ENCODE measurements around the gene FAM177B.

The FAM177B gene

GRCh38 chr1:222739929-222740328 is 2.9 kb downstream of the FAM177B start:
- TF ChIP-seq CREB1 (IDR thresholded peaks at IDR 0.05; ENCODE audit: low read depth) (no peak), TAF1 (IDR thresholded peaks at IDR 0.05; ENCODE audit: low read depth) (no peak), USF1 (IDR thresholded peaks at IDR 0.05) (no peak), CEBPB (IDR thresholded peaks at IDR 0.05) (no peak), MAX (IDR thresholded peaks at IDR 0.05) (no peak), RAD21 (IDR thresholded peaks at IDR 0.05; ENCODE audit: low read depth) (no peak), EP300 (IDR thresholded peaks at IDR 0.05; ENCODE audit: borderline replicate concordance) (no peak), NFIC (IDR thresholded peaks at IDR 0.05) (no peak), REST (IDR thresholded peaks at IDR 0.05; ENCODE audit: low read depth) (no peak), ZBTB7A (IDR thresholded peaks at IDR 0.05; ENCODE audit: low read depth) (no peak), TCF12 (IDR thresholded peaks at IDR 0.05; ENCODE audit: low read depth) (no peak), EGR1 (IDR thresholded peaks at IDR 0.05) (no peak), TEAD4 (IDR thresholded peaks at IDR 0.05) (no peak), FOXM1 (IDR thresholded peaks at IDR 0.05; ENCODE audit: borderline replicate concordance, low read depth) (no peak), YY1 (IDR thresholded peaks at IDR 0.05; ENCODE audit: low read depth) (no peak)

DNA sequence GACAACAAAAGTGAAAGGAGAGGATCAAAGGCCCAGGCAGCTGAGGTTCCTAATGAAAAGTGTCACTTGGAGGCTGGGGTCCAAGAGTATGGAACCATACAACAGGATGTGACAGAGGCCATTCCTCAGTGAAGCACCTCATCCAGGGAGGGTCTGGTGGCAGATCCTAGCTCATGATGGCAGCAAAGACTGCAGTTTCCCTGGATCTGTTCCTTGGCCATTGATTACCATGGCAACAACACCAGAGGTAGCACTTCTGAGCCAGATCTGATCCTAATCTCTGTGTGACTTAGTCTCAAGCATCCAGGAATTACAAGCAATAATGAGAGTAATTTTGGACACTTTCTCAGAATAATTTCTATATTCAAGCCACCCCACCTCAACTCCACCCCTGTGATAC is 12.9 kb downstream of the FAM177B start:
- TF ChIP-seq EP300 (IDR thresholded peaks at IDR 0.05; ENCODE audit: borderline replicate concordance): no peak
- peak; percentile 52 for TF ChIP-seq RAD21 (IDR thresholded peaks at IDR 0.05; ENCODE audit: low read depth)

GRCh38 chr1:222750651-222751050 is 13.6 kb downstream of the FAM177B start:
- TF ChIP-seq FOXM1 (IDR thresholded peaks at IDR 0.05; ENCODE audit: borderline replicate concordance, low read depth) (no peak), TAF1 (IDR thresholded peaks at IDR 0.05; ENCODE audit: low read depth) (no peak), YY1 (IDR thresholded peaks at IDR 0.05; ENCODE audit: low read depth) (no peak), REST (IDR thresholded peaks at IDR 0.05; ENCODE audit: low read depth) (no peak), CREB1 (IDR thresholded peaks at IDR 0.05; ENCODE audit: low read depth) (no peak), NFIC (IDR thresholded peaks at IDR 0.05) (no peak), MAX (IDR thresholded peaks at IDR 0.05) (no peak), EP300 (IDR thresholded peaks at IDR 0.05; ENCODE audit: borderline replicate concordance) (no peak), ZBTB7A (IDR thresholded peaks at IDR 0.05; ENCODE audit: low read depth) (no peak), USF1 (IDR thresholded peaks at IDR 0.05) (no peak), EGR1 (IDR thresholded peaks at IDR 0.05) (no peak), RAD21 (IDR thresholded peaks at IDR 0.05; ENCODE audit: low read depth) (no peak)

DNA sequence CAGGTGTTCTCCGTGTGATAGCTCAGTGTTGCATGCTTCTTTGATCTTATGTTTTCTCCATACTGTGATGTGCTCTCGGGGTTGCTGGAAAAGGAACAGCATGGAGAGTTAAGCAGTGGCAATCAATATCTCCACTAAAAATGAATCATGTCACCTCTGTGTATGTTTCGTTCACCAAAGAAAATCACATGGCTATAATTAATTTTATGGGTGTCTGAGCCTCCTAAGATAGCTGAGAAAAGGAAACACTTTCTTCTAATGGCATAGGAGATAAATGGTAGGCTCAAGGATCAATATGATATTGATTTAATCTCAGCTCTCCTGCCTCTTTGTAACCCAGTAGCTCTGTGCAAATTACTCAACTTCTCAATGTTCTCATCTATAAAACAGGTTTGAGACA is 14.3 kb downstream of the FAM177B start:
- TF ChIP-seq REST (IDR thresholded peaks at IDR 0.05; ENCODE audit: low read depth): no peak
- TF ChIP-seq TAF1 (IDR thresholded peaks at IDR 0.05; ENCODE audit: low read depth): no peak
- no peak for TF ChIP-seq EP300 (IDR thresholded peaks at IDR 0.05; ENCODE audit: borderline replicate concordance)
- TF ChIP-seq TCF12 (IDR thresholded peaks at IDR 0.05; ENCODE audit: low read depth): no peak
- TF ChIP-seq CREB1 (IDR thresholded peaks at IDR 0.05; ENCODE audit: low read depth): no peak
- TF ChIP-seq NFIC (IDR thresholded peaks at IDR 0.05): no peak
- no peak for TF ChIP-seq FOXM1 (IDR thresholded peaks at IDR 0.05; ENCODE audit: borderline replicate concordance, low read depth)
- no peak for TF ChIP-seq EGR1 (IDR thresholded peaks at IDR 0.05)
- no peak for TF ChIP-seq CEBPB (IDR thresholded peaks at IDR 0.05)
- TF ChIP-seq MAX (IDR thresholded peaks at IDR 0.05): no peak
- no peak for TF ChIP-seq ZBTB7A (IDR thresholded peaks at IDR 0.05; ENCODE audit: low read depth)
- no peak for TF ChIP-seq TEAD4 (IDR thresholded peaks at IDR 0.05)
- no peak for TF ChIP-seq RAD21 (IDR thresholded peaks at IDR 0.05; ENCODE audit: low read depth)
- TF ChIP-seq USF1 (IDR thresholded peaks at IDR 0.05): no peak
- TF ChIP-seq YY1 (IDR thresholded peaks at IDR 0.05; ENCODE audit: low read depth): no peak
